Mesothelial cell of epicardium (in vitro differentiated cells): ENCODE measurements around the gene DENND5B. TPM values are rescaled to one million over a fixed set of nuclear protein-coding genes. Genes with fewer than 3 reads are reported as not detected.
A peak's percentile ranks its signal among the peaks of the same experiment; 100 is the strongest.

Experiments used
- DNase-seq, 2 experiments: peaks; one replicate each; pipeline ENCODE4 v3.0.0; 2021; ENCODE audit warnings: low spot score in 2 of 2; ENCODE audit not compliant: unreplicated experiment in 2 of 2
- H3K27ac Mint-ChIP-seq: 2 replicates; pipeline ENCODE4 v1.8.0; 2021; ENCODE audit warnings: mixed read lengths
- H3K27me3 Mint-ChIP-seq: 2 replicates; pipeline ENCODE4 v1.8.0; 2021; ENCODE audit warnings: low read depth, mixed read lengths
- H3K36me3 Mint-ChIP-seq: 2 replicates; pipeline ENCODE4 v1.8.0; 2021; ENCODE audit warnings: mixed read lengths
- H3K4me1 Mint-ChIP-seq: 2 replicates; pipeline ENCODE4 v1.8.0; 2021; ENCODE audit warnings: mixed read lengths
- H3K4me3 Mint-ChIP-seq: 2 replicates; pipeline ENCODE4 v1.8.0; 2021; ENCODE audit warnings: mild to moderate bottlenecking, moderate library complexity, mixed read lengths
- H3K9me3 Mint-ChIP-seq: 2 replicates; pipeline ENCODE4 v1.8.0; 2021; ENCODE audit warnings: mixed read lengths
- total RNA-seq: library from RNA; stranded (reverse); gene quantifications from 3 replicates; pipeline ENCODE4 v1.2.1, GENCODE V29; 2021
- TF ChIP-seq, protein P1 (sequence below): fragments of 200-600 bp; sonication (generic); IDR thresholded peaks from one replicate; pipeline ENCODE4 v1.5.0; 2021; ENCODE audit warnings: antibody characterized with exemption; ENCODE audit not compliant: unreplicated experiment

The DENND5B gene
- total RNA-seq, 1 donor from 2014 or later, result 27.1 TPM

DNA sequence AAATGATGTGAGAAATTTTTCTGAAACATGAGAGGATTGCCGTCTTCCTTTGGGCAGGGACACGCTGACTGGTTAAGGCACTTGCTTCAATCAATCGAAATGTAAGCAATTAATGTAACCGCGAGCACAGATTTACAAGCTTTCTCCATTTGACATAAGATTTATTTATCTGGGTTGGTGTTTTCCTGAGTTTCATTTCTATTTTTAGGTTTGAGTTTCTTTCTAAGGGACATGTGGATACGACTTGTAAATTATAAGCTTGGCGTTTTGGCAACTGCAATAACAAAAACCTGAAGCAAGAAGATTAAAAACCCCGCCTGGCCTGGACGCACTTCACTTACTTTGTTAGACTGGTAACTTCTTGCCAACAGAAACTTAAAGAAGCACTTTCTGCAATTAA lies 244.7 kb downstream of the DENND5B start:
- TF ChIP-seq, protein P1, sequence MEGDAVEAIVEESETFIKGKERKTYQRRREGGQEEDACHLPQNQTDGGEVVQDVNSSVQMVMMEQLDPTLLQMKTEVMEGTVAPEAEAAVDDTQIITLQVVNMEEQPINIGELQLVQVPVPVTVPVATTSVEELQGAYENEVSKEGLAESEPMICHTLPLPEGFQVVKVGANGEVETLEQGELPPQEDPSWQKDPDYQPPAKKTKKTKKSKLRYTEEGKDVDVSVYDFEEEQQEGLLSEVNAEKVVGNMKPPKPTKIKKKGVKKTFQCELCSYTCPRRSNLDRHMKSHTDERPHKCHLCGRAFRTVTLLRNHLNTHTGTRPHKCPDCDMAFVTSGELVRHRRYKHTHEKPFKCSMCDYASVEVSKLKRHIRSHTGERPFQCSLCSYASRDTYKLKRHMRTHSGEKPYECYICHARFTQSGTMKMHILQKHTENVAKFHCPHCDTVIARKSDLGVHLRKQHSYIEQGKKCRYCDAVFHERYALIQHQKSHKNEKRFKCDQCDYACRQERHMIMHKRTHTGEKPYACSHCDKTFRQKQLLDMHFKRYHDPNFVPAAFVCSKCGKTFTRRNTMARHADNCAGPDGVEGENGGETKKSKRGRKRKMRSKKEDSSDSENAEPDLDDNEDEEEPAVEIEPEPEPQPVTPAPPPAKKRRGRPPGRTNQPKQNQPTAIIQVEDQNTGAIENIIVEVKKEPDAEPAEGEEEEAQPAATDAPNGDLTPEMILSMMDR, result no peak

DNA sequence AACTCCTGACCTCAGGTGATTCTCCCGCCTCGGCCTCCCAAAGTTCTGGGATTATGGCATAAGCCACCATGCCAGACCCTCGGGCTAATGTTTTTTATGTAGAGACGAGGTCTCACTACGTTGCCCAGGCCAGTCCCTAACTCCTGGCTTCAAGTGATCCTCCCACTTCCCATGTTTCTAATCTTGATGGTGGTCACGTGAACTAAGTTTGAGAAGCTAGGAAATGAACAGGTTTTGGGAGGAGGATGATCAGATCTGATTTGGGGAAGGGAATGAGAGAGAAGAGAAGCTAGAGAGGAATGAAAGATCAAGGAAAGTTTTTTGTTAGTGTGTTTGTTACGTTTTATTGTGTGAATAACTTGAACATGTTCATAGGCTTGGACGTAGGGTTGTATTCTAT lies 247.8 kb downstream of the DENND5B start:
- Mint-ChIP-seq H3K27ac (no peak overlapping the region), H3K4me1 (peaks cover 34% of the 10 kb centered on the region), H3K36me3 (no peaks in the 10 kb centered on the region), H3K9me3 (no peaks in the 10 kb centered on the region), H3K4me3 (no peak overlapping the region), H3K27me3 (no peaks in the 10 kb centered on the region)
- TF ChIP-seq, protein P1, result no peak
- no peak for DNase-seq

More for the DNA sequence above, 244.7 kb downstream of the DENND5B start:
- Mint-ChIP-seq H3K36me3 (no peaks in the 10 kb centered on the region), H3K4me1 (peaks cover 28% of the 10 kb centered on the region), H3K27me3 (no peaks in the 10 kb centered on the region), H3K27ac (peak overlapping the region; percentile 90), H3K9me3 (no peaks in the 10 kb centered on the region), H3K4me3 (peak overlapping the region; percentile 18)
- DNase-seq, result no peak

DNA sequence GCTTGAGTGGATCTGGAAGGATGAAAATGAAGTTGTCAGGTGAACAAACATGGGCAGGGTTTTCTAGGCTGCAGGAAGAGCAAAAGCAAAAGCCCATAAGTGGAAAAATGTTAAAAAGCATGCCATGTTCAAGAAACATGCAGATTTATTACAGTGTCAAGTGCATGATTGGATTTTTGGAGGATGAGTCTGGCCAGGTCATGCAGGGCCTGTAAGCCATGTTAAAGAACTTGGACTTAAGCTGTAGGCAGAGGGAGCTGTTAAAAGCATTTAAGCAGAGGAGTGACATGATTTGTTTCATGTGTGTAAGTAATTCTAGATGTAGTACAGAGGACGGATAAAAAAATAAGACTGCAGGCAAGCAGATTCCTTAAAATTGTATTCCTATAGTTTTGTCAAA lies 248.7 kb downstream of the DENND5B start:
- H3K27ac Mint-ChIP-seq, result peak overlapping the region; percentile 54

DNA sequence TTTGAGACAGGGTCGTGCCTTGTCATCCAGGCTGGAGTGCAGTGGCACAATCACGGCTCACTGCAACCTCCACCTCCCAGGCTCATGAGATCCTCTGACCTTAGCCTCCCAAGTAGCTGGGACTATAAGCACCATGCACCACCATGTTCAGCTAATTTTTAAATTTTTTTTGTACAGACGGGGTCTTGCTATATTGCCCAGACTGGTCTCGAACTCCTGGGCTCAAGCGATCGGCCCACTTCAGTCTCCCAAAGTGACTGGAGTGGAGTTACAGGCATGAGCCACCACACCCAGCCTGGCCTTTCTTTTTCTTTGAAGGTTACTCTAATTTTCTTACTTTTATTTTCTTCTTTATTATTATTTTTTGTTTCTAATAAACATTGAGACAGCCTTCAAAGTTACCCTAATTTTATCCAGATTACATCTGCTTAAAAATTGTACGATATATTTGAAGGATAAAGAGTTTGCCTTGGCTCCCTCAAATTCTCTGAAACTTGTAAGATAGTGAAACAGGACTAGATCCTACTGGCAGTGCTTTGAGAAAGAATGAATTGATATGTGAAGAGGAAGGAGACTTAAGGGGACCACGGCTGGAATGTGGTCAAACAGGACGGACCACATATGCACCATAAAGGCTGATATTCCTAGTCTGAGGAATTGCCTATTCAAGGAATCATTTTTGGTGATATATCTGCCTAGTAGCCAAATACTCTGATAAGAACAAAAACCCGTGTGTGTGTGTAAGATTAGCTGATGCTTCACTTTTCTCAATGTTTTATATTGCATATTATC lies 250.9 kb downstream of the DENND5B start:
- no peaks in the 10 kb centered on the region for H3K9me3 Mint-ChIP-seq
- H3K27ac Mint-ChIP-seq, result peak overlapping the region; percentile 31
- TF ChIP-seq, protein P1, result no peak

More for the DNA sequence above, 248.7 kb downstream of the DENND5B start:
- Mint-ChIP-seq H3K36me3 (no peaks in the 10 kb centered on the region), H3K4me1 (peaks cover 36% of the 10 kb centered on the region), H3K4me3 (no peak overlapping the region), H3K9me3 (no peaks in the 10 kb centered on the region), H3K27me3 (no peaks in the 10 kb centered on the region)
- no peak for DNase-seq
- TF ChIP-seq, protein P1, result no peak

DNA sequence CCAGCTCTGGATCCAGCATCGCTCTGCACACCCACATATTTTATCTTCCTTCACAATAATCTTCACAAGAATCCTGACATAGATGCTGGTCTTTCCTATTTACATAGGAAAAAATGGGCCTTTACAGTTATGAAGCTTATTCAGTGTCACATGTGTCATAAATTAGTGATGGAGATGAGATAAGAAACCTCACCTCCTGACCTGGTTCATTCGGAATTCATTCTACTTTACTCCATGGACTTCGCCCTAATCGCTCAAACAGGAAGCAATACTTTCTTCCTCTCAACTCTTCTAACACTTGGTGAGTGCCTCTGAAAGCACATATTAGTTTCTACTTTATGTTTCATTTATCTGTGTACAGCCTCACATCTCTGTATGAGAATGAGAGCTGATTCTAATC lies 253.0 kb downstream of the DENND5B start:
- Mint-ChIP-seq H3K4me3 (no peak overlapping the region), H3K9me3 (peaks cover 3% of the 10 kb centered on the region)

More for the DNA sequence above, 250.9 kb downstream of the DENND5B start:
- no peak for DNase-seq
- Mint-ChIP-seq H3K4me1 (peaks cover 18% of the 10 kb centered on the region), H3K27me3 (no peaks in the 10 kb centered on the region), H3K4me3 (no peak overlapping the region), H3K36me3 (no peaks in the 10 kb centered on the region)

More for the DNA sequence above, 253.0 kb downstream of the DENND5B start:
- H3K36me3 Mint-ChIP-seq, result no peaks in the 10 kb centered on the region
- DNase-seq, result no peak
- H3K27ac Mint-ChIP-seq, result no peak overlapping the region
- H3K27me3 Mint-ChIP-seq, result no peaks in the 10 kb centered on the region
- H3K4me1 Mint-ChIP-seq, result peaks cover 18% of the 10 kb centered on the region
- TF ChIP-seq, protein P1, result no peak

Other genes with a start within 250 kb of the DENND5B start
- 1.6 to 2.6 TPM (median 1.8 TPM) in 3 replicates for gene ETFBKMT, start 68.6 kb upstream of the DENND5B start, total RNA-seq
- gene AMN1, start 137.9 kb upstream of the DENND5B start, total RNA-seq, result 14.6 to 17.5 TPM (median 15.3 TPM) in 3 replicates